ENCODE data around the gene DNAH9.

DNAH9 gene

GRCh38 chr17:11719203-11719602, 120.9 kb downstream of the DNAH9 start:
- H3K4me3 ChIP-seq (IDR thresholded peaks at IDR 0.05; ENCODE audit: insufficient read depth, low read depth, low read length) = no peak overlapping the region
- H3K27me3 ChIP-seq (ENCODE audit: insufficient read depth, low read depth) = no peaks in the 10 kb centered on the region
- no peak overlapping the region for H3K27ac ChIP-seq
- no peak for TF ChIP-seq CTCF (conservative IDR thresholded peaks at IDR 0.05; ENCODE audit: low read depth, low read length)
- H3K4me2 ChIP-seq = no peak overlapping the region
- H4K20me1 ChIP-seq (ENCODE audit: insufficient read depth) = no peaks in the 10 kb centered on the region
- H3K36me3 ChIP-seq (ENCODE audit: insufficient read depth) = no peaks in the 10 kb centered on the region
- H3K9ac ChIP-seq = no peak overlapping the region
- no peaks in the 10 kb centered on the region for H3K79me2 ChIP-seq (ENCODE audit: insufficient read depth, low read depth)
- H3K4me1 ChIP-seq (ENCODE audit: low read depth, poor library complexity, severe bottlenecking) = no peaks in the 10 kb centered on the region
- no peak overlapping the region for H2AFZ ChIP-seq (ENCODE audit: low read depth)

- Histone ChIP-seq H3K27ac (no peak overlapping the region), H3K79me2 (ENCODE audit: insufficient read depth, low read depth) (no peaks in the 10 kb centered on the region), H3K27me3 (ENCODE audit: insufficient read depth, low read depth) (no peaks in the 10 kb centered on the region), H3K4me3 (IDR thresholded peaks at IDR 0.05; ENCODE audit: insufficient read depth, low read depth, low read length) (no peak overlapping the region), H3K36me3 (ENCODE audit: insufficient read depth) (no peaks in the 10 kb centered on the region), H3K9ac (no peak overlapping the region), H4K20me1 (ENCODE audit: insufficient read depth) (no peaks in the 10 kb centered on the region), H2AFZ (ENCODE audit: low read depth) (no peak overlapping the region), H3K4me2 (no peak overlapping the region), H3K4me1 (ENCODE audit: low read depth, poor library complexity, severe bottlenecking) (no peaks in the 10 kb centered on the region)
- TF ChIP-seq CTCF (conservative IDR thresholded peaks at IDR 0.05; ENCODE audit: low read depth, low read length) = no peak
These were observed 121.6 kb downstream of the DNAH9 start for GRCh38 chr17:11719856-11720255.

- no peak for TF ChIP-seq CTCF (conservative IDR thresholded peaks at IDR 0.05; ENCODE audit: low read depth, low read length)
- Histone ChIP-seq H3K4me2 (no peak overlapping the region), H4K20me1 (ENCODE audit: insufficient read depth) (no peaks in the 10 kb centered on the region), H3K36me3 (ENCODE audit: insufficient read depth) (no peaks in the 10 kb centered on the region), H3K79me2 (ENCODE audit: insufficient read depth, low read depth) (no peaks in the 10 kb centered on the region), H3K4me1 (ENCODE audit: low read depth, poor library complexity, severe bottlenecking) (no peaks in the 10 kb centered on the region), H2AFZ (ENCODE audit: low read depth) (no peak overlapping the region), H3K27ac (no peak overlapping the region), H3K9ac (no peak overlapping the region), H3K27me3 (ENCODE audit: insufficient read depth, low read depth) (no peaks in the 10 kb centered on the region), H3K4me3 (IDR thresholded peaks at IDR 0.05; ENCODE audit: insufficient read depth, low read depth, low read length) (no peak overlapping the region)
These were observed 122.5 kb downstream of the DNAH9 start for GRCh38 chr17:11720816-11721215.

GRCh38 chr17:11730747-11731146, 132.5 kb downstream of the DNAH9 start:
- Histone ChIP-seq H3K79me2 (ENCODE audit: insufficient read depth, low read depth) (no peaks in the 10 kb centered on the region), H3K4me2 (no peak overlapping the region), H3K4me1 (ENCODE audit: low read depth, poor library complexity, severe bottlenecking) (peaks cover 5% of the 10 kb centered on the region)

More at GRCh38 chr17:11730747-11731146, 132.5 kb downstream of the DNAH9 start:
- no peaks in the 10 kb centered on the region for H3K36me3 ChIP-seq (ENCODE audit: insufficient read depth)
- no peak overlapping the region for H3K4me3 ChIP-seq (IDR thresholded peaks at IDR 0.05; ENCODE audit: insufficient read depth, low read depth, low read length)
- no peak overlapping the region for H3K9ac ChIP-seq
- H4K20me1 ChIP-seq (ENCODE audit: insufficient read depth) = no peaks in the 10 kb centered on the region
- no peak overlapping the region for H3K27ac ChIP-seq
- no peak overlapping the region for H2AFZ ChIP-seq (ENCODE audit: low read depth)
- H3K27me3 ChIP-seq (ENCODE audit: insufficient read depth, low read depth) = no peaks in the 10 kb centered on the region
- TF ChIP-seq CTCF (conservative IDR thresholded peaks at IDR 0.05; ENCODE audit: low read depth, low read length) = no peak

Measured in KMS-11 (cell line).